HG02763 (cell line): ENCODE measurements around the gene PIPOX.

Experiments used
- ATAC-seq: cut with Tn5 transposase; IDR thresholded peaks from one replicate; pipeline ENCODE4 v1.9.1; 2021; ENCODE audit warnings: mild to moderate bottlenecking, moderate library complexity; ENCODE audit not compliant: unreplicated experiment

PIPOX gene

DNA sequence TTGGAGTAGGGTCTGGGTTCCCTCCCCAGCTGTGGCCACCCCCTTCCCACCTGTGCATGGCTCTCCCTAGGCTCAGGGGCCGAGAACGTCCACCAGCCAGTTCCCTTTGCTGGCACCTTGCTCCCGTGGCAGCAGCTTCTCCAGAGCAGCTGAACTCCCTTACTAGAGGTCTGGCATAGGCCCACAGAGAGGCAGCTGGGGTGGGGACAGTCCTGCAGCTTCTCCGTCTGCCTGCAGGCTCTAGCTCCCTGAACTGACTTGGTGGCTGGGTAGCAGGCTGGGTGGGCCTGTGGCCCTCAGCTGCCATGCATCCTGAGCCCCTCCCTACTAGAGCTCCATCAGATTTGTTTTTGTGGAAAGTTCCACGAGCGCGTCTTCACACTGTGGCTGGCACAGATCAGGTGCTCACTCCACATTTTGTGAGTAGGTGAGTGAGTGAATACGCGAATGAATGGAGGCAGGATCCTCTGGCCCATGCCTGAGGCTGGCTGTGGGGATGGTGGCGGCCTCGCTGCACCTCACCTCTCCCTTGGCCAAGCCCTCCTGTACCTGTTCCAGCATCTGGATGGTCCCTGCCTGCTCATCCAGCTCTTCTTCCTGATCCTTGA is 51.3 kb downstream of the PIPOX start:
- ATAC-seq, result no peak

- no peak for ATAC-seq
Measured at GRCh38 chr17:29095439-29095838, 52.5 kb downstream of the PIPOX start.

DNA sequence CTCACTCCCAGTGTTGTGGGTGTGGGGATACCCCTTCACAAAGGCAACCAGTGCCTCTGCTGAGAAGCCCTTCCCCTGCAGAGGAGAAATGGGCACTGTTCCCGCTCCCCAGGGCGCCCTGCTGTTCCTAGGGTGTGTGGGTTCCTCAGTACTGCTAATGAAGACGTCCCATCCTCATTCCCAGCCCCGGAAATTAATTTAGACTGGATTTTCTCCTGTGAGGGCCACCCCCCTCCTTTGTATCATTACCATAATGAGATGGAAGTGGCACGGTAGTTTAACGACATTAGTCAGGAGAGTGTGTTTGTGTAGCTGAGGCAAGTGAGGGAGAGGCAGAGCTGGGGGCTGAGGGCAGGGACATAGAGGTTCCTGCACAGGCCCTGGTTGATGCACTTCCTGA is 53.2 kb downstream of the PIPOX start:
- ATAC-seq, result no peak

- ATAC-seq, result no peak
Measured at GRCh38 chr17:29099527-29099926, 56.6 kb downstream of the PIPOX start.

GRCh38 chr17:29100296-29100695 is 57.4 kb downstream of the PIPOX start:
- no peak for ATAC-seq

DNA sequence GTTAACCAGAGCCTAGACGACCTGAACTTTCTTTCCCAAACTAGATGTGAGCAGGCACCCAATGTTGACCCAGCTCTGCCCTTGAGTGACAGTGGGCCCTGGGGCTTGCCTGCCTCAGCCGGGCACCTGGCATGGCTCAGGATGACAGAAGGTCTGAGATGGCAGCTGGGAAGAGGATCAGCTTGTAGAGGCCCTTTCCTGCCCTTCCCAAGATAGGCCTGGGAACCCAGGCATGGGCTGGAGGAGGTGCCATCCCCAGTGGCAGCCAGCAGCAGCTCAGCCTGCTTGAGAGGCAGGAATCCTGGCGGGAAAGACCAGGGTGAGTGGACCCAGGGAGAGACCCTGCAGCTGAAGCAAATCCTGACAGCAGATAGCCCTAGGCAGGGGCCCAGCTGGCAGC is 59.1 kb downstream of the PIPOX start:
- ATAC-seq, result no peak

DNA sequence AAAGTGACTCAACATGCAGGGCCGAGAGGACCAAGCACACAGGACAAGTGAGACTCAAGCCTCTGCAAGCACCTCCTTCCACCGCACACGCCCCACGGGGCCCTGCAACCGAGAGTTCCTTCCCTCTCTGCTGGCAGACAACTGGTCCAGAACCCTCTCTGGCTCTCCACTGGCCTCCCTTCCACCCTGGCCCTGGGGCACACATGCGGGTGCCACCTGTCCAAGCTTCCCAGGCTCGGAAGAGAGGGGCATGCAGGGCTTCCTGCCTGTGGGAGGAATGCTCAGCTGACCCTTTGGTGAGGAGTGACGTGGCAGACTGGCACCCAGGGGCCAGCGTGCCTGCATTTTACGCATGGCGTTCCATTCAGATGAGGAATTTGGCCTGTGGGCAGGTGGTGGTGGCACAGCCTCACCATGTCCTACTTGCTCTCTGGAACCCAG is 59.8 kb downstream of the PIPOX start:
- no peak for ATAC-seq

- no peak for ATAC-seq
Measured at GRCh38 chr17:29103341-29103740, 60.4 kb downstream of the PIPOX start.
